ENCODE data around the gene PTGES. TPM values are rescaled to one million over a fixed set of nuclear protein-coding genes. Genes with fewer than 3 reads are reported as not detected.
"Not testable (repeated sequence)": the region's sequence is repeated elsewhere in the genome, so short reads cannot be mapped to it uniquely, and the experiment has no call there.

PTGES gene
- total and polyA plus RNA-seq, 5 donors, result 1.9 to 9.6 (median 5.4) TPM

- Histone ChIP-seq H3K27ac (ENCODE audit: low read length) (no peak overlapping the region), H3K4me3 (ENCODE audit: low read length) (no peak overlapping the region), H3K9me3 (ENCODE audit: control insufficient read depth, low read length) (no peaks in the 10 kb centered on the region), H3K27me3 (ENCODE audit: control insufficient read depth, insufficient read depth) (no peaks in the 10 kb centered on the region), H3K4me1 (ENCODE audit: control insufficient read depth, insufficient read depth, low read length) (no peaks in the 10 kb centered on the region)
- WGBS, result 81% methylated on average over 8 of the region's 8 CpGs
- intact Hi-C loops (cut with DNase I), result loop anchor here (5.0 to 10.0 kb wide), 5 partner anchors 39 to 646 kb away; partner anchors contain the start of gene ASB6 (in 4 of the 4)
- DNase-seq (no peak), ATAC-seq (no peak)
Measured at GRCh38 chr9:129781131-129781530, 28.3 kb upstream of the PTGES start.

- H3K4me3 ChIP-seq (ENCODE audit: low read length), result no peak overlapping the region
- intact Hi-C loops (cut with DNase I), result loop anchor here (5.0 to 10.0 kb wide), 5 partner anchors 37 to 645 kb away; partner anchors contain the start of gene ASB6 (in 4 of the 4)
- H3K27me3 ChIP-seq (ENCODE audit: control insufficient read depth, insufficient read depth), result no peaks in the 10 kb centered on the region
- WGBS, result 92% methylated on average over 7 of the region's 7 CpGs
- ATAC-seq, result no peak
- peak in 1 of 3 donors; percentile 10 for DNase-seq
- no peaks in the 10 kb centered on the region for H3K4me1 ChIP-seq (ENCODE audit: control insufficient read depth, insufficient read depth, low read length)
- no peaks in the 10 kb centered on the region for H3K9me3 ChIP-seq (ENCODE audit: control insufficient read depth, low read length)
- no peak overlapping the region for H3K27ac ChIP-seq (ENCODE audit: low read length)
Measured at GRCh38 chr9:129779560-129780190, 26.8 kb upstream of the PTGES start.

DNA sequence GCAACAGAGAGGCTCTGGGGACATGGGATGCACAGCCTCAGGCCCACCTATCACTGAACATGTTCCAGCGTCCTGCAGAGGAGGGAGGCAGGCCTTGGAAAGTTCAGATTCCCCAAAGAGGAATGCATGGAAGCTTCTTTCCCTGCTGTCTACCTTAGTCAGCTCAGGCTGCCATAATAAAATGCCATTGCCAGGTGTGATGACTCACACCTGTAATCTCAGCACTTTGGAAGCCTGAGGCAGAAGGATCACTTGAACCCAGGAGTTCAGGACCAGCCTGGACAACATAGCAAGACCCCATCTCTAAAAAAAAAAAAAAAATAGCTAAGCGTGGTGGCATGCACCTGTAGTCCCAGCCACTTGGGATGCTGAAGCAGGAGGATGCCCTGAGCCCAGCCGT, 25.6 kb upstream of the PTGES start:
- ATAC-seq (no peak), DNase-seq (no peak)
- no peak overlapping the region for H3K4me3 ChIP-seq (ENCODE audit: low read length)
- no peaks in the 10 kb centered on the region for H3K27me3 ChIP-seq (ENCODE audit: control insufficient read depth, insufficient read depth)
- intact Hi-C loops (cut with DNase I), result no loop called here
- no peaks in the 10 kb centered on the region for H3K4me1 ChIP-seq (ENCODE audit: control insufficient read depth, insufficient read depth, low read length)
- 81% methylated on average over 3 of the region's 3 CpGs for WGBS
- no peaks in the 10 kb centered on the region for H3K9me3 ChIP-seq (ENCODE audit: control insufficient read depth, low read length)
- no peak overlapping the region for H3K27ac ChIP-seq (ENCODE audit: low read length)

DNA sequence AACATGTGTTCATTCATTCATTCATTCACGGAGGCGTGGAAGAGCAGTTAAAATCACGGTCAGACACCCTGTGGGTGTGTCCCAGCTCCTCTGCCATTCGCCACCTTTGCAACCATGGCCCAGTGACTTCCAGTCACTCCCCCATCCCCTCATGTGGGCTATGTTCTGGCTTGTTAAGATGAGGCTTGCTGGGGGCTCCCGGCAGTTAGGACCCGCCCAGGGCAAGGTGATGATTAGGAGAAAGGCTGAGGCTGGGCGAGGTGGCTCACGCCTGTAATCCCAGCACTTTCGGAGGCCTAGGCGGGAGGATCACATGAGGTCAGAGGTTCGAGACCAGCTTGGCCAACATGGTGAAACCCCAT, 24.9 kb upstream of the PTGES start:
- peak overlapping the region; percentile 25 for H3K27ac ChIP-seq (ENCODE audit: low read length)

GRCh38 chr9:129776938-129777768, 24.3 kb upstream of the PTGES start:
- H3K27me3 ChIP-seq (ENCODE audit: control insufficient read depth, insufficient read depth), result no peaks in the 10 kb centered on the region
- H3K27ac ChIP-seq (ENCODE audit: low read length), result peak overlapping the region; percentile 26
- intact Hi-C loops (cut with DNase I), result no loop called here
- 14% methylated on average over 16 of the region's 16 CpGs for WGBS
- H3K4me1 ChIP-seq (ENCODE audit: control insufficient read depth, insufficient read depth, low read length), result no peaks in the 10 kb centered on the region
- DNase-seq, result peak; percentile 98
- no peak overlapping the region for H3K4me3 ChIP-seq (ENCODE audit: low read length)
- ATAC-seq, result peak; percentile 97 to 98
- H3K9me3 ChIP-seq (ENCODE audit: control insufficient read depth, low read length), result no peaks in the 10 kb centered on the region

More for the DNA sequence above, 24.9 kb upstream of the PTGES start:
- no peak overlapping the region for H3K4me3 ChIP-seq (ENCODE audit: low read length)
- intact Hi-C loops (cut with DNase I), result no loop called here
- ATAC-seq, result no peak
- H3K27me3 ChIP-seq (ENCODE audit: control insufficient read depth, insufficient read depth), result no peaks in the 10 kb centered on the region
- H3K9me3 ChIP-seq (ENCODE audit: control insufficient read depth, low read length), result no peaks in the 10 kb centered on the region
- H3K4me1 ChIP-seq (ENCODE audit: control insufficient read depth, insufficient read depth, low read length), result no peaks in the 10 kb centered on the region
- 62% methylated on average over 11 of the region's 11 CpGs for WGBS
- DNase-seq, result no peak

GRCh38 chr9:129776566-129776937, 23.7 kb upstream of the PTGES start:
- ATAC-seq, result peak; percentile 32 to 59
- Histone ChIP-seq H3K4me1 (ENCODE audit: control insufficient read depth, insufficient read depth, low read length) (no peaks in the 10 kb centered on the region), H3K4me3 (ENCODE audit: low read length) (no peak overlapping the region), H3K27ac (ENCODE audit: low read length) (peak overlapping the region; percentile 26), H3K9me3 (ENCODE audit: control insufficient read depth, low read length) (no peaks in the 10 kb centered on the region), H3K27me3 (ENCODE audit: control insufficient read depth, insufficient read depth) (no peaks in the 10 kb centered on the region)
- DNase-seq, result peak; percentile 55 to 72 (median 69)
- WGBS, result 54% methylated on average over 8 of the region's 8 CpGs
- intact Hi-C loops (cut with DNase I), result no loop called here

DNA sequence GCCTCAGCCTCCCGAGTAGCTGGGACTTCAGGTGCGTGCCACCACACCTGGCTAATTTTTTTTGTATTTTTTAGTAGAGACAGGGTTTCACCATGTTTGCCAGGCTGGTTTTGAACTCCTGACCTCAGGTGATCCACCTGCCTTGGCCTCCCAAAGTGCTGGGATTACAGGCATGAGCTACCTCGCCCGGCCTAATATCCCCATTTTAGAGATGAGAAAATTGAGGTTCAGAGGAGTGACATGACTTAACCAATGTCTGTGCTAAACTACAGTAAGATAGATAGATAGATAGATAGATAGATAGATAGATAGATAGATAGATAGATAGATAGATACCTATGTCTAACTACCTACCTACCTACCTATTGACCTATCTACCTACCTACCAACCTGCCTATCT, 23.3 kb upstream of the PTGES start:
- H3K27ac ChIP-seq (ENCODE audit: low read length); H3K4me1 ChIP-seq (ENCODE audit: control insufficient read depth, insufficient read depth, low read length); H3K27me3 ChIP-seq (ENCODE audit: control insufficient read depth, insufficient read depth); ATAC-seq; H3K9me3 ChIP-seq (ENCODE audit: control insufficient read depth, low read length); intact Hi-C loops (cut with DNase I); DNase-seq; H3K4me3 ChIP-seq (ENCODE audit: low read length): not testable (repeated sequence)
- WGBS, result 93% methylated on average over 4 of the region's 4 CpGs

DNA sequence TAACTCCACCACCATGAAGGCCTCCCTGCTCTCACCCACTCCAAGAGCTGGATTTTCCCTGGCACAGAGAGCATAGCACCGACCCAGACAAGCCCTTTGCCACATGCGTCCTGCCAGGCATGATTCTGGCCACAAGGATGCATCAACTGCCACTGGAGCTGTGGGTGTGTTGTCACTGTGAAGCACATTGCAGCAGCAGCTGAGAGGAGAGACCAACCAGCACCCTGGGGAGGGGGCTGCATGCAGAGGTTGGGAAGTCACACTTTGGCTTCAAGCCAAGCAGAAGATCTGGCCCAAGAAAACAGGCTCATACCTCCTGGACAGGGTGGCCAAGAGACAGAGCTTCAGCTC, 22.6 kb upstream of the PTGES start:
- H3K4me1 ChIP-seq (ENCODE audit: control insufficient read depth, insufficient read depth, low read length), result no peaks in the 10 kb centered on the region
- 51% methylated on average over 2 of the region's 2 CpGs for whole genome bisulfite sequencing
- intact Hi-C loops (cut with DNase I), result no loop called here

GRCh38 chr9:129774791-129775447, 22.1 kb upstream of the PTGES start:
- Histone ChIP-seq H3K9me3 (ENCODE audit: control insufficient read depth, low read length) (no peaks in the 10 kb centered on the region), H3K4me3 (ENCODE audit: low read length) (no peak overlapping the region), H3K4me1 (ENCODE audit: control insufficient read depth, insufficient read depth, low read length) (no peaks in the 10 kb centered on the region), H3K27me3 (ENCODE audit: control insufficient read depth, insufficient read depth) (no peaks in the 10 kb centered on the region), H3K27ac (ENCODE audit: low read length) (no peak overlapping the region)
- ATAC-seq, result no peak
- no peak for DNase-seq
- intact Hi-C loops (cut with DNase I), result no loop called here
- WGBS, result 62% methylated on average over 20 of the region's 20 CpGs

More for the DNA sequence above, 22.6 kb upstream of the PTGES start:
- Histone ChIP-seq H3K9me3 (ENCODE audit: control insufficient read depth, low read length) (no peaks in the 10 kb centered on the region), H3K27me3 (ENCODE audit: control insufficient read depth, insufficient read depth) (no peaks in the 10 kb centered on the region), H3K4me3 (ENCODE audit: low read length) (no peak overlapping the region), H3K27ac (ENCODE audit: low read length) (no peak overlapping the region)
- no peak for ATAC-seq
- no peak for DNase-seq

DNA sequence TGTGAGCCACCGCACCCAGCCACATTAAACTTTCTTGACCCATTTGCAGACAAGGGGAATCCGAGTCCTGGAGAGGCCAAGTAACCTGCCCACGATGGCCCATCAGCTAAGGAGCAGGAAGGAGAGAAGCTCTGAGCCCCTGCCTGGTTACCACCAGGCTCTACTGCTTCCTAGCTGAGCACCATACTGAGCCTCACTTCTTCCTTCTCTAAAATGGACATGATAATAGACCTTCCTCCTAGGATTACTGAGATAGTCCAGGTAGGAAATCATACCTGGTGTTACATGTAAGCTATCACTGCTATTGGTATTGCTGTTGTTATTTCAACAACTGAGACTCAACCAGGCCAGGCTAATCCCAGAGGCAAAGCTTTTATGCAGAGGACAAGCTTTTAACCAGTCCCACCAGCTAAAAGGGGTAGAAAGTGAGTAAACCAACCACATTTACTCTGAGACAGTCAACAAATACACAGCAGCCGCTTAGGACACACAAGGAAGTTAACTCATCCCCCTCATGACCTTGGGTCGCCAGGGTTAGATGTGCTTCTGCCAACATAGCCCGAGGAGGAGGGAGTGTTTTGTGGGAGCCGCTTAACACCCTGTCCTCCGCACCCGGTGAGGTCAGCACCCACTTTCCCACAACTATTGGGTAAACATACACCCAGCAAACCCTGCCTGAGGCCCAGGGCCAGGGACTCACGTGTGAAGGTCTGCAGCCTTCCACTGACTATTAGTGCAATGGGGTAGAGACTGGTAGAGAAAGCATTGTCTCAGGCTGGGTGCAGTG, 20.6 kb upstream of the PTGES start:
- Histone ChIP-seq H3K4me3 (ENCODE audit: low read length) (no peak overlapping the region), H3K27me3 (ENCODE audit: control insufficient read depth, insufficient read depth) (no peaks in the 10 kb centered on the region), H3K9me3 (ENCODE audit: control insufficient read depth, low read length) (no peaks in the 10 kb centered on the region), H3K4me1 (ENCODE audit: control insufficient read depth, insufficient read depth, low read length) (no peaks in the 10 kb centered on the region), H3K27ac (ENCODE audit: low read length) (no peak overlapping the region)
- intact Hi-C loops (cut with DNase I), result no loop called here
- WGBS, result 63% methylated on average over 10 of the region's 10 CpGs
- ATAC-seq, result no peak
- DNase-seq, result no peak
